Measurements from ENCODE around the gene GRWD1. TPM values are rescaled to one million over a fixed set of nuclear protein-coding genes. Genes with fewer than 3 reads are reported as not detected.

Gene GRWD1
- total RNA-seq, 1 experiment from 2014 or later = 56.7 TPM

- no peak for DNase-seq (ENCODE audit: low read depth, low spot score)
- ATAC-seq = no peak
- in situ Hi-C loops (cut with HindIII; ENCODE audit: low pct_unique_long_range_greater_than_20kb, low sequenced_read_pairs) = no loop called here
- H3K27ac ChIP-seq (ENCODE audit: low read length) = no peak overlapping the region
- no peaks in the 10 kb centered on the region for H3K27me3 ChIP-seq (ENCODE audit: control insufficient read depth, insufficient read depth, low read length)
- H3K36me3 ChIP-seq (ENCODE audit: control insufficient read depth, insufficient read depth, low read length) = no peaks in the 10 kb centered on the region
- TF ChIP-seq SIN3A (IDR thresholded peaks at IDR 0.05; ENCODE audit: borderline replicate concordance, insufficient read depth, low read depth, low read length) (no peak), TCF7L2 (IDR thresholded peaks at IDR 0.05; ENCODE audit: low read depth, low read length) (no peak), REST (IDR thresholded peaks at IDR 0.05; ENCODE audit: insufficient read depth in 1 of 2, low read depth in 2 of 2, low read length in 1 of 2) (no peak), CTCF (IDR thresholded peaks at IDR 0.05) (no peak), POLR2AphosphoS5 (IDR thresholded peaks at IDR 0.05; ENCODE audit: low read depth, low read length) (no peak)
- no peaks in the 10 kb centered on the region for H3K9me3 ChIP-seq (ENCODE audit: control insufficient read depth, insufficient read depth, low read depth, low read length)
- intact Hi-C loops (cut with micrococcal nuclease; ENCODE audit: unreplicated experiment) = no loop called here
- no peaks in the 10 kb centered on the region for H3K4me1 ChIP-seq (ENCODE audit: control insufficient read depth, insufficient read depth, low read length)
- H3K4me3 ChIP-seq (ENCODE audit: low read depth in 2 of 2, low read length in 2 of 2) = no peak overlapping the region
- POLR2A ChIA-PET = interaction anchor here (0.6 kb wide), 1 partner anchor 112 kb away, joined by 3 read pairs; no protein-coding TSS in a partner anchor
- CTCF ChIA-PET = no interaction called here
- BruUV-seq (replicated peaks) = no TSS peak
Measured at GRCh38 chr19:48433337-48433736, 12.4 kb upstream of the GRWD1 start.

GRCh38 chr19:48436586-48436985 is 9.2 kb upstream of the GRWD1 start:
- CTCF ChIA-PET = no interaction called here
- in situ Hi-C loops (cut with HindIII; ENCODE audit: low pct_unique_long_range_greater_than_20kb, low sequenced_read_pairs) = no loop called here
- POLR2A ChIA-PET = no interaction called here

More at GRCh38 chr19:48436586-48436985, 9.2 kb upstream of the GRWD1 start:
- intact Hi-C loops (cut with micrococcal nuclease; ENCODE audit: unreplicated experiment) = no loop called here
- Histone ChIP-seq H3K9me3 (ENCODE audit: control insufficient read depth, insufficient read depth, low read depth, low read length) (no peaks in the 10 kb centered on the region), H3K27me3 (ENCODE audit: control insufficient read depth, insufficient read depth, low read length) (no peaks in the 10 kb centered on the region), H3K36me3 (ENCODE audit: control insufficient read depth, insufficient read depth, low read length) (no peaks in the 10 kb centered on the region), H3K4me1 (ENCODE audit: control insufficient read depth, insufficient read depth, low read length) (no peaks in the 10 kb centered on the region), H3K4me3 (ENCODE audit: low read depth in 2 of 2, low read length in 2 of 2) (no peak overlapping the region), H3K27ac (ENCODE audit: low read length) (no peak overlapping the region)
- BruUV-seq (replicated peaks) = no TSS peak
- no peak for TF ChIP-seq SIN3A (IDR thresholded peaks at IDR 0.05; ENCODE audit: borderline replicate concordance, insufficient read depth, low read depth, low read length)
- no peak for TF ChIP-seq TCF7L2 (IDR thresholded peaks at IDR 0.05; ENCODE audit: low read depth, low read length)
- TF ChIP-seq CTCF (IDR thresholded peaks at IDR 0.05) = no peak
- TF ChIP-seq REST (IDR thresholded peaks at IDR 0.05; ENCODE audit: insufficient read depth in 1 of 2, low read depth in 2 of 2, low read length in 1 of 2) = no peak
- TF ChIP-seq POLR2AphosphoS5 (IDR thresholded peaks at IDR 0.05; ENCODE audit: low read depth, low read length) = no peak
- no peak for DNase-seq (ENCODE audit: low read depth, low spot score)
- ATAC-seq = no peak
